HepG2 (cell line): ENCODE results near the gene CAPZB. TPM values are rescaled to one million over a fixed set of nuclear protein-coding genes. Genes with fewer than 3 reads are reported as not detected.

Experiments
- ADNP ChIP-seq: sonication (generic); formaldehyde crosslinking; IDR thresholded peaks from 2 replicates; pipeline ENCODE4 v1.4.0; 2020; ENCODE audit warnings: missing genetic modification reagents
- AGO2 ChIP-seq: fragments of 200-400 bp; formaldehyde crosslinking; optimal IDR thresholded peaks from 2 replicates; pipeline ENCODE3; 2017; ENCODE audit warnings: mild to moderate bottlenecking, low read depth, low read length, moderate library complexity
- CHD4 ChIP-seq: fragments of 200-600 bp; sonication (generic); IDR thresholded peaks from 2 replicates; pipeline ENCODE4 v1.7.0; 2017; ENCODE audit warnings: mild to moderate bottlenecking, low read length, borderline replicate concordance
- ETV5 ChIP-seq: IDR thresholded peaks from 2 replicates; pipeline ENCODE4 v1.6.1; 2018; ENCODE audit warnings: missing biosample characterization, missing genetic modification reagents, inconsistent platforms, borderline replicate concordance
- HMG20A ChIP-seq: IDR thresholded peaks from 2 replicates; pipeline ENCODE4 v1.6.1; 2016; ENCODE audit warnings: borderline replicate concordance
- NFATC3 ChIP-seq: sonication (generic); formaldehyde crosslinking; IDR thresholded peaks from 2 replicates; pipeline ENCODE4 v1.5.1; 2020; ENCODE audit warnings: mild to moderate bottlenecking, missing genetic modification reagents
- NFKB2 ChIP-seq: sonication (generic); formaldehyde crosslinking; IDR thresholded peaks from 2 replicates; pipeline ENCODE4 v1.4.0; 2020; ENCODE audit warnings: missing genetic modification reagents, borderline replicate concordance
- PLRG1 ChIP-seq: fragments of 450-650 bp; conservative IDR thresholded peaks from 2 replicates; pipeline ENCODE4 v1.6.1; 2016
- SKI ChIP-seq: fragments of 450-650 bp; IDR thresholded peaks from one replicate; pipeline ENCODE4 v1.6.1; 2018; ENCODE audit warnings: mild to moderate bottlenecking; ENCODE audit not compliant: partially characterized antibody
- SOX5 ChIP-seq: IDR thresholded peaks from 2 replicates; pipeline ENCODE4 v1.6.1; 2016; ENCODE audit warnings: borderline replicate concordance
- ZFP82 ChIP-seq: sonication (generic); formaldehyde crosslinking; IDR thresholded peaks from 2 replicates; pipeline ENCODE4 v1.5.1; 2020; ENCODE audit warnings: mild to moderate bottlenecking, missing genetic modification reagents, borderline replicate concordance
- ZNF232 ChIP-seq: sonication (generic); formaldehyde crosslinking; IDR thresholded peaks from 2 replicates; pipeline ENCODE4 v1.4.0; 2020; ENCODE audit warnings: missing genetic modification reagents, borderline replicate concordance
- ZNF234 ChIP-seq: sonication (generic); formaldehyde crosslinking; conservative IDR thresholded peaks from 2 replicates; pipeline ENCODE4 v1.5.1; 2020; ENCODE audit warnings: mild to moderate bottlenecking, missing genetic modification reagents
- polyA plus RNA-seq, 8 experiments: library from polyadenylated mRNA; depleted of rRNA in 3 of 8; stranded (reverse) in 7 of 8; unstranded in 1 of 8; fragments of >200 nt; fragmentation: Illumina TruSeq in 4 of 8; extraction: Trizol in 4 of 8; gene quantifications; 2 replicates each; pipeline versions ENCODE4 v1.2.1 to v1.2.3, GENCODE V29; 2011 to 2016; ENCODE audit warnings: low read depth in 4 of 8, missing spikeins in 1 of 8, mixed read lengths in 1 of 8; ENCODE audit not compliant: insufficient read depth in 1 of 8
- total RNA-seq, 5 experiments: library from RNA; depleted of rRNA; stranded (reverse); fragments of >200 nt; fragmentation: Illumina TruSeq; extraction: Trizol; gene quantifications; 2 replicates each; pipeline ENCODE4 v1.2.3, GENCODE V29; 2016; ENCODE audit warnings: low read depth in 1 of 5
- TF ChIP-seq, protein P1 (sequence below): IDR thresholded peaks from 2 replicates; pipeline ENCODE4 v1.6.1; 2018; ENCODE audit warnings: missing genetic modification reagents, mild to moderate bottlenecking, missing compliant biosample characterization
- TF ChIP-seq, protein P2 (sequence below): sonication (generic); formaldehyde crosslinking; IDR thresholded peaks from 2 replicates; pipeline ENCODE4 v1.5.1; 2020; ENCODE audit warnings: missing genetic modification reagents, mild to moderate bottlenecking, borderline replicate concordance
- TF ChIP-seq, protein P3 (sequence below): sonication (generic); formaldehyde crosslinking; IDR thresholded peaks from 2 replicates; pipeline ENCODE4 v1.5.0; 2020; ENCODE audit warnings: mild to moderate bottlenecking, missing genetic modification reagents
- TF ChIP-seq, protein P4 (sequence below): sonication (generic); formaldehyde crosslinking; IDR thresholded peaks from 2 replicates; pipeline ENCODE4 v1.4.0; 2020; ENCODE audit warnings: low read depth, missing genetic modification reagents
- TF ChIP-seq, protein P5 (sequence below): sonication (generic); formaldehyde crosslinking; IDR thresholded peaks from 2 replicates; pipeline ENCODE4 v1.4.0; 2020; ENCODE audit warnings: mild to moderate bottlenecking, missing genetic modification reagents

The CAPZB gene
- total and polyA plus RNA-seq, 2 of the 13 experiments (the other 11 are each of a cell fraction or from before 2014, with no cell fraction given): 58.9 to 76.9 TPM

DNA sequence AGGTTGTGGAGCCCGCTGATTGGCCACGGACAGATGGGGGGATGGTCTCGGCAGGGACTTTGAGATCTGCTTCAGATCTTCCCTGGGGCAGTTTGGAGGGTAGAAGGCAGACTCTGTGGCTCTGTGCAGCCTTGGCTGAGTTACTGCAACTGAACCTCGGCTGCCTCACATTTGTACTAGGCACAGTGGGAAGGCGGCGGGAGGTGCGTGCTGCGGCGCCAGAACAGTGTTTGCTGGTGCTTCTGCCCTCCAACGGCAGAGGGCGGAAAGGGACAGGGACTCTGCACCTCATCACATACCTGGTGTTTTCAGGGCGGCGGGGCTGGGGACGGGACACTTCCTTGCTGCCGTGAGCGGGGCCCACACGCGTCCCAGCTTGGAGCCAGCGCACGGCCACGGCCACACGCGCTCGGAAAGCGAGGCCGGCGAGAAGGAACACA, 147.0 kb downstream of the CAPZB start (continued):
- TF ChIP-seq ADNP (CRISPR knock-in tag): no peak
- no peak for TF ChIP-seq PLRG1
- peak; percentile 65 for TF ChIP-seq AGO2
- TF ChIP-seq, protein P1, sequence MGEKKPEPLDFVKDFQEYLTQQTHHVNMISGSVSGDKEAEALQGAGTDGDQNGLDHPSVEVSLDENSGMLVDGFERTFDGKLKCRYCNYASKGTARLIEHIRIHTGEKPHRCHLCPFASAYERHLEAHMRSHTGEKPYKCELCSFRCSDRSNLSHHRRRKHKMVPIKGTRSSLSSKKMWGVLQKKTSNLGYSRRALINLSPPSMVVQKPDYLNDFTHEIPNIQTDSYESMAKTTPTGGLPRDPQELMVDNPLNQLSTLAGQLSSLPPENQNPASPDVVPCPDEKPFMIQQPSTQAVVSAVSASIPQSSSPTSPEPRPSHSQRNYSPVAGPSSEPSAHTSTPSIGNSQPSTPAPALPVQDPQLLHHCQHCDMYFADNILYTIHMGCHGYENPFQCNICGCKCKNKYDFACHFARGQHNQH (CRISPR knock-in tag): no peak
- peak; percentile 76; the same call in 1 of the 2 replicates for TF ChIP-seq ZNF234 (CRISPR knock-in tag)
- TF ChIP-seq, protein P2, sequence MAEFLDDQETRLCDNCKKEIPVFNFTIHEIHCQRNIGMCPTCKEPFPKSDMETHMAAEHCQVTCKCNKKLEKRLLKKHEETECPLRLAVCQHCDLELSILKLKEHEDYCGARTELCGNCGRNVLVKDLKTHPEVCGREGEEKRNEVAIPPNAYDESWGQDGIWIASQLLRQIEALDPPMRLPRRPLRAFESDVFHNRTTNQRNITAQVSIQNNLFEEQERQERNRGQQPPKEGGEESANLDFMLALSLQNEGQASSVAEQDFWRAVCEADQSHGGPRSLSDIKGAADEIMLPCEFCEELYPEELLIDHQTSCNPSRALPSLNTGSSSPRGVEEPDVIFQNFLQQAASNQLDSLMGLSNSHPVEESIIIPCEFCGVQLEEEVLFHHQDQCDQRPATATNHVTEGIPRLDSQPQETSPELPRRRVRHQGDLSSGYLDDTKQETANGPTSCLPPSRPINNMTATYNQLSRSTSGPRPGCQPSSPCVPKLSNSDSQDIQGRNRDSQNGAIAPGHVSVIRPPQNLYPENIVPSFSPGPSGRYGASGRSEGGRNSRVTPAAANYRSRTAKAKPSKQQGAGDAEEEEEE (CRISPR knock-in tag): no peak
- TF ChIP-seq SKI: peak; percentile 37
- no peak for TF ChIP-seq CHD4
- TF ChIP-seq NFKB2 (CRISPR knock-in tag): peak; percentile 16; the same call in 1 of the 2 replicates
- TF ChIP-seq, protein P3, sequence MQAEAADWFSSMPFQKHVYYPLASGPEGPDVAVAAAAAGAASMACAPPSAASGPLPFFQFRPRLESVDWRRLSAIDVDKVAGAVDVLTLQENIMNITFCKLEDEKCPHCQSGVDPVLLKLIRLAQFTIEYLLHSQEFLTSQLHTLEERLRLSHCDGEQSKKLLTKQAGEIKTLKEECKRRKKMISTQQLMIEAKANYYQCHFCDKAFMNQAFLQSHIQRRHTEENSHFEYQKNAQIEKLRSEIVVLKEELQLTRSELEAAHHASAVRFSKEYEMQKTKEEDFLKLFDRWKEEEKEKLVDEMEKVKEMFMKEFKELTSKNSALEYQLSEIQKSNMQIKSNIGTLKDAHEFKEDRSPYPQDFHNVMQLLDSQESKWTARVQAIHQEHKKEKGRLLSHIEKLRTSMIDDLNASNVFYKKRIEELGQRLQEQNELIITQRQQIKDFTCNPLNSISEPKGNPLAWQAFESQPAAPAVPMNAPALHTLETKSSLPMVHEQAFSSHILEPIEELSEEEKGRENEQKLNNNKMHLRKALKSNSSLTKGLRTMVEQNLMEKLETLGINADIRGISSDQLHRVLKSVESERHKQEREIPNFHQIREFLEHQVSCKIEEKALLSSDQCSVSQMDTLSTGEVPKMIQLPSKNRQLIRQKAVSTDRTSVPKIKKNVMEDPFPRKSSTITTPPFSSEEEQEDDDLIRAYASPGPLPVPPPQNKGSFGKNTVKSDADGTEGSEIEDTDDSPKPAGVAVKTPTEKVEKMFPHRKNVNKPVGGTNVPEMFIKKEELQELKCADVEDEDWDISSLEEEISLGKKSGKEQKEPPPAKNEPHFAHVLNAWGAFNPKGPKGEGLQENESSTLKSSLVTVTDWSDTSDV (CRISPR knock-in tag): no peak
- no peak for TF ChIP-seq HMG20A (CRISPR knock-in tag)
- TF ChIP-seq, protein P4, sequence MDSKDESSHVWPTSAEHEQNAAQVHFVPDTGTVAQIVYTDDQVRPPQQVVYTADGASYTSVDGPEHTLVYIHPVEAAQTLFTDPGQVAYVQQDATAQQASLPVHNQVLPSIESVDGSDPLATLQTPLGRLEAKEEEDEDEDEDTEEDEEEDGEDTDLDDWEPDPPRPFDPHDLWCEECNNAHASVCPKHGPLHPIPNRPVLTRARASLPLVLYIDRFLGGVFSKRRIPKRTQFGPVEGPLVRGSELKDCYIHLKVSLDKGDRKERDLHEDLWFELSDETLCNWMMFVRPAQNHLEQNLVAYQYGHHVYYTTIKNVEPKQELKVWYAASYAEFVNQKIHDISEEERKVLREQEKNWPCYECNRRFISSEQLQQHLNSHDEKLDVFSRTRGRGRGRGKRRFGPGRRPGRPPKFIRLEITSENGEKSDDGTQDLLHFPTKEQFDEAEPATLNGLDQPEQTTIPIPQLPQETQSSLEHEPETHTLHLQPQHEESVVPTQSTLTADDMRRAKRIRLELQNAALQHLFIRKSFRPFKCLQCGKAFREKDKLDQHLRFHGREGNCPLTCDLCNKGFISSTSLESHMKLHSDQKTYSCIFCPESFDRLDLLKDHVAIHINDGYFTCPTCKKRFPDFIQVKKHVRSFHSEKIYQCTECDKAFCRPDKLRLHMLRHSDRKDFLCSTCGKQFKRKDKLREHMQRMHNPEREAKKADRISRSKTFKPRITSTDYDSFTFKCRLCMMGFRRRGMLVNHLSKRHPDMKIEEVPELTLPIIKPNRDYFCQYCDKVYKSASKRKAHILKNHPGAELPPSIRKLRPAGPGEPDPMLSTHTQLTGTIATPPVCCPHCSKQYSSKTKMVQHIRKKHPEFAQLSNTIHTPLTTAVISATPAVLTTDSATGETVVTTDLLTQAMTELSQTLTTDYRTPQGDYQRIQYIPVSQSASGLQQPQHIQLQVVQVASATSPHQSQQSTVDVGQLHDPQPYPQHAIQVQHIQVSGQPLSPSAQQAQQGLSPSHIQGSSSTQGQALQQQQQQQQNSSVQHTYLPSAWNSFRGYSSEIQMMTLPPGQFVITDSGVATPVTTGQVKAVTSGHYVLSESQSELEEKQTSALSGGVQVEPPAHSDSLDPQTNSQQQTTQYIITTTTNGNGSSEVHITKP (CRISPR knock-in tag): no peak
- TF ChIP-seq ZNF232 (CRISPR knock-in tag): no peak
- 0 out of 2 replicates have a peak, but pooled peaks have one; percentile 24 for TF ChIP-seq ETV5 (CRISPR knock-in tag)
- TF ChIP-seq ZFP82 (CRISPR knock-in tag): no peak
- TF ChIP-seq, protein P5, sequence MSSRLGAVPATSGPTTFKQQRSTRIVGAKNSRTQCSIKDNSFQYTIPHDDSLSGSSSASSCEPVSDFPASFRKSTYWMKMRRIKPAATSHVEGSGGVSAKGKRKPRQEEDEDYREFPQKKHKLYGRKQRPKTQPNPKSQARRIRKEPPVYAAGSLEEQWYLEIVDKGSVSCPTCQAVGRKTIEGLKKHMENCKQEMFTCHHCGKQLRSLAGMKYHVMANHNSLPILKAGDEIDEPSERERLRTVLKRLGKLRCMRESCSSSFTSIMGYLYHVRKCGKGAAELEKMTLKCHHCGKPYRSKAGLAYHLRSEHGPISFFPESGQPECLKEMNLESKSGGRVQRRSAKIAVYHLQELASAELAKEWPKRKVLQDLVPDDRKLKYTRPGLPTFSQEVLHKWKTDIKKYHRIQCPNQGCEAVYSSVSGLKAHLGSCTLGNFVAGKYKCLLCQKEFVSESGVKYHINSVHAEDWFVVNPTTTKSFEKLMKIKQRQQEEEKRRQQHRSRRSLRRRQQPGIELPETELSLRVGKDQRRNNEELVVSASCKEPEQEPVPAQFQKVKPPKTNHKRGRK (CRISPR knock-in tag): no peak
- no peak for TF ChIP-seq NFATC3 (CRISPR knock-in tag)
- TF ChIP-seq SOX5 (CRISPR knock-in tag): 0 out of 2 replicates have a peak, but pooled peaks have one; percentile 35
